ENCODE data around the gene KIF6. TPM values are rescaled to one million over a fixed set of nuclear protein-coding genes. Genes with fewer than 3 reads are reported as not detected.
A peak's percentile ranks its signal among the peaks of the same experiment; 100 is the strongest.

Gene KIF6
- total and polyA plus RNA-seq, 2 of the 8 experiments (the other 6 are each of a cell fraction or from before 2014, with no cell fraction given), result 0.53 to 0.65 TPM

GRCh38 chr6:39707962-39708683 lies 17.1 kb downstream of the KIF6 start:
- Histone ChIP-seq H3K23ac (ENCODE audit: insufficient read length) (no peak overlapping the region), H2AK5ac (ENCODE audit: low read depth, low read length) (no peak overlapping the region), H2BK5ac (ENCODE audit: low read depth, low read length) (no peak overlapping the region), H4K5ac (ENCODE audit: insufficient read length, low read depth, low read length) (no peak overlapping the region), H2BK12ac (ENCODE audit: low read depth, low read length) (no peak overlapping the region; the same call in 1 of the 2 replicates), H2BK20ac (ENCODE audit: low read length) (no peak overlapping the region), H4K20me1 (replicated peaks in 1 of 2; ENCODE audit: control insufficient read depth in 1 of 2, insufficient read depth in 2 of 2, low read length in 2 of 2) (no peaks in the 10 kb centered on the region), H3K79me2 (ENCODE audit: control insufficient read depth in 1 of 2, insufficient read depth in 2 of 2, low read length in 2 of 2) (no peaks in the 10 kb centered on the region), H2BK15ac (ENCODE audit: low read length) (no peak overlapping the region; the same call in 1 of the 2 replicates), H2AFZ (ENCODE audit: low read length) (no peak overlapping the region), H3K14ac (ENCODE audit: insufficient read length) (no peak overlapping the region), H4K91ac (replicated peaks; ENCODE audit: insufficient read length, low read length) (no peak overlapping the region), H3K27me3 (replicated peaks in 1 of 4; ENCODE audit: control insufficient read depth in 3 of 4, extremely low read depth in 1 of 4, insufficient read depth in 3 of 4, low read length in 3 of 4) (no peaks in the 10 kb centered on the region), H3K27ac (ENCODE audit: low read depth, low read length) (no peak overlapping the region), H3K9ac (replicated peaks in 1 of 4; ENCODE audit: extremely low read depth in 1 of 4, low read depth in 3 of 4, low read length in 3 of 4) (no peak overlapping the region), H3K18ac (ENCODE audit: extremely low read depth, low read length) (no peak overlapping the region), H3K36me3 (ENCODE audit: control insufficient read depth in 2 of 4, insufficient read depth in 4 of 4, low read length in 3 of 4) (no peaks in the 10 kb centered on the region), H3K4me3 (ENCODE audit: extremely low read depth in 1 of 4, insufficient read depth in 2 of 4, low read depth in 3 of 4, low read length in 4 of 4) (no peak overlapping the region), H3K4me2 (ENCODE audit: insufficient read depth in 1 of 2, low read depth in 2 of 2, low read length in 2 of 2) (no peak overlapping the region), H3K79me1 (ENCODE audit: low read depth, low read length) (no peaks in the 10 kb centered on the region), H3K23me2 (ENCODE audit: low read depth, low read length) (no peaks in the 10 kb centered on the region), H3K9me3 (ENCODE audit: insufficient read depth in 2 of 2, low read depth in 1 of 2, low read length in 1 of 2) (no peaks in the 10 kb centered on the region), H4K8ac (ENCODE audit: extremely low read depth, insufficient read depth, low read length) (no peak overlapping the region), H3K4ac (replicated peaks; ENCODE audit: insufficient read length, low read depth, low read length) (no peak overlapping the region), H3K4me1 (replicated peaks in 1 of 4; ENCODE audit: control insufficient read depth in 3 of 4, insufficient read depth in 4 of 4, low read length in 3 of 4) (peaks cover 0 to 3% (median 1%) of the 10 kb centered on the region in 4 experiments; a peak in 2 of 7 replicates), H3K56ac (replicated peaks; ENCODE audit: insufficient read length, low read depth, low read length) (no peak overlapping the region), H2BK120ac (replicated peaks; ENCODE audit: low read depth, low read length) (no peak overlapping the region)
- DNase-seq (ENCODE audit: low read depth in 1 of 2, low spot score in 2 of 2) (no peak), FAIRE-seq (no peak)
- WGBS, 2 experiments (ENCODE audit: extremely low coverage in 1 of 2, insufficient coverage in 1 of 2, insufficient read length in 1 of 2, insufficient replicate concordance in 2 of 2, low coverage in 1 of 2, low lambda C conversion rate in 2 of 2, missing lambda C conversion rate in 1 of 2), result 86% methylated on average over 2 of the region's 2 CpGs; no CpG with 5 or more reads in 1 of the 2 experiments
- TF ChIP-seq RAD21 (IDR thresholded peaks at IDR 0.05 in 1 of 2, conservative IDR thresholded peaks at IDR 0.05 in 1 of 2; ENCODE audit: low read depth in 2 of 2, low read length in 2 of 2) (peak in 1 of 2 experiments; percentile 0; a peak in 1 of 4 replicates), SIRT6 (IDR thresholded peaks at IDR 0.05; ENCODE audit: low read length) (no peak), CTCF (IDR thresholded peaks at IDR 0.05; ENCODE audit: control extremely low read depth in 1 of 3, insufficient read depth in 1 of 3, low read depth in 1 of 3, low read length in 3 of 3) (peak in 1 of 3 experiments; percentile 11; a peak in 1 of 4 replicates)
- POLR2A ChIA-PET (ENCODE audit: partially characterized antibody), result no interaction called here
- CTCF ChIA-PET (ENCODE audit: partially characterized antibody), result interaction anchor here (0.6 to 1.6 kb wide), 3 partner anchors 41 to 1699 kb away, joined by 3 read pairs; no protein-coding TSS in a partner anchor

All from H1 (cell line).